Activated B cell treated with CpG ODN at 0.5 μM for 24 hours (primary cell): Measurements from ENCODE around the gene UGT2B17. TPM values are rescaled to one million over a fixed set of nuclear protein-coding genes. Genes with fewer than 3 reads are reported as not detected.
"Not testable (repeated sequence)": the region's sequence is repeated elsewhere in the genome, so short reads cannot be mapped to it uniquely, and the experiment has no call there.

Source experiments
- ATAC-seq: fragments of 200-7000 bp; cut with Tn5 transposase; one replicate; pipeline ENCODE4 v1.10.0; 2021; ENCODE audit warnings: low read depth, mild to moderate bottlenecking, moderate library complexity
- CTCF ChIA-PET: fragments of 350-600 bp; sonication (Branson Sonifier 250); formaldehyde crosslinking; loops from one replicate; lab custom pipeline; 2021; ENCODE audit warnings: antibody characterized with exemption; lab: Charles Lee
- POLR2A ChIA-PET: fragments of 350-600 bp; sonication (Branson Sonifier 250); formaldehyde crosslinking; loops from one replicate; lab custom pipeline; 2021; ENCODE audit warnings: antibody characterized with exemption; lab: Charles Lee
- DNase-seq: peaks from one replicate; pipeline ENCODE4 v3.0.0; 2022
- H3K27ac Mint-ChIP-seq: one replicate; pipeline ENCODE4 v1.8.0; 2020; ENCODE audit warnings: mixed read lengths
- H3K27me3 Mint-ChIP-seq: one replicate; pipeline ENCODE4 v1.8.0; 2021; ENCODE audit warnings: mixed read lengths
- H3K36me3 Mint-ChIP-seq: one replicate; pipeline ENCODE4 v1.8.0; 2021; ENCODE audit warnings: low read depth, mixed read lengths
- H3K4me1 Mint-ChIP-seq: one replicate; pipeline ENCODE4 v1.8.0; 2021; ENCODE audit warnings: mixed read lengths
- H3K4me3 Mint-ChIP-seq: one replicate; pipeline ENCODE4 v1.8.0; 2020; ENCODE audit warnings: mild to moderate bottlenecking, mixed read lengths
- H3K9me3 Mint-ChIP-seq: one replicate; pipeline ENCODE4 v1.8.0; 2020; ENCODE audit warnings: mixed read lengths
- CTCF ChIP-seq: fragments of 200-600 bp; IDR thresholded peaks from one replicate; pipeline ENCODE4 v1.8.0; 2022; ENCODE audit warnings: antibody characterized with exemption, mild to moderate bottlenecking
- intact Hi-C: fragments of 100-400 bp; cut with micrococcal nuclease; formaldehyde crosslinking; loops from one replicate; pipeline ENCODE4 v1.15.1; 2024
- total RNA-seq: library from RNA; stranded (reverse); gene quantifications from 2 replicates; pipeline ENCODE4 v1.2.3, GENCODE V29; 2022

The UGT2B17 gene
- total RNA-seq, 1 donor from 2014 or later = 2.8 TPM

DNA sequence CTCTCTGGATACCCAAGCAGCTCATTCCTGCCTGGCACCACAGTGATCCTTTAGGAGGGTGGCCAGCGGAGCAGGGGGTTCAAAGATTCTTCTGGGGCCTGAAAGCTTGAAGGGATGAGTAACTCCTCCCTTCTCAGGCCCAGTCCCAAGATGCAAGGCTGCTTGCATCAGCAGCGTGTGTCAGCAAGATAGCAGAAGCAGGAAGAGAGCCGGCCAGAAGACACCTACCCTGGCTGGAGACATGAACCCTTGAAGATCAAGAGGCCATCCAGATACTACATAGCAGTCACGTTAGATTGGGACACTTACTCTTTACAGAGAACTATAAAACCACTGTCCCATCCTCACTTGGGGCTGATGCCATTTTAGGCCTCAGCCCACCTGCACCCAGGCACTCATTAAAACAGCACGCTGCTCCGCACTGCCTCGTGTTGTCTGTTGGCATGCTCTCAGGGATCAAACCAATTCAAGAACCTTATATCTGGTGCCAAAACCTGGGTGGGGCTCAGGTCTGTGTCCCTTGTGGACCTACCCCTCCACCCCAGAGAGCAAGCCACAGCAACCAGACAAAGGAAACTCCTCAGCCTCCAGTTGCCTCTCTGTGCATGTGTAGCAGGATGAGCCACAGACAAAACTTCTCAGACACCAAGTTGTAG lies 6.5 kb downstream of the UGT2B17 start:
- ATAC-seq (peak; percentile 42), DNase-seq (no peak)
- Mint-ChIP-seq H3K4me3 (no peak overlapping the region), H3K27me3 (no peaks in the 10 kb centered on the region), H3K9me3 (no peaks in the 10 kb centered on the region), H3K4me1 (peaks cover 32% of the 10 kb centered on the region), H3K27ac (peak overlapping the region; percentile 68), H3K36me3 (no peaks in the 10 kb centered on the region)
- TF ChIP-seq CTCF = no peak
- POLR2A ChIA-PET = interaction anchor here (0.6 kb wide), 1 partner anchor 8 kb away, joined by 5 read pairs; no protein-coding TSS in a partner anchor
- CTCF ChIA-PET = no interaction called here
- intact Hi-C loops = no loop called here

GRCh38 chr4:68569036-68569435 lies 7.1 kb downstream of the UGT2B17 start:
- intact Hi-C loops, DNase-seq, H3K36me3 Mint-ChIP-seq, H3K9me3 Mint-ChIP-seq, POLR2A ChIA-PET, ATAC-seq, H3K4me3 Mint-ChIP-seq, H3K27me3 Mint-ChIP-seq, CTCF ChIA-PET: not testable (repeated sequence)
- H3K4me1 Mint-ChIP-seq = peaks cover 32% of the 10 kb centered on the region
- peak overlapping the region; percentile 68 for H3K27ac Mint-ChIP-seq

DNA sequence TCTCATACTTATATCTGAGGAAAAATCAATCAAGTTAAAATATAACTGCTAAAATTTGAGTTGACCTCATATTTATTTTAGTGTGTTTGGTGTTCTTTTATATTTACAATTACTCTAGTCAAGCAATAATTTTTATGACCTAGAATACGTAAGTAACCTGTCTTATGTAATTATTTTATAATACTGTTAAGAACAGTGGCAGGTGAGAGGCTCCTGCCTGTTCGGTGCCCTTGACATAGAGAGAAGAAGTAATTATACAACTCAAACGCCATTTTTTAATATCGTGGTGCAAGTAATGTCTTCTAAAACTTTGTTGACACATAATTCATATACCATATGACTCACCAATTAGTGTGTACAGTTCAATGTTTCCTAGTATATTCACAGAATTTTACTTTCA lies 7.6 kb downstream of the UGT2B17 start:
- ATAC-seq, H3K9me3 Mint-ChIP-seq, CTCF ChIA-PET, intact Hi-C loops, H3K27me3 Mint-ChIP-seq, H3K27ac Mint-ChIP-seq, POLR2A ChIA-PET, H3K36me3 Mint-ChIP-seq, H3K4me3 Mint-ChIP-seq, DNase-seq: not testable (repeated sequence)
- peaks cover 29% of the 10 kb centered on the region for H3K4me1 Mint-ChIP-seq

- H3K36me3 Mint-ChIP-seq, H3K27me3 Mint-ChIP-seq, DNase-seq, H3K27ac Mint-ChIP-seq, H3K4me3 Mint-ChIP-seq, CTCF ChIA-PET, intact Hi-C loops, POLR2A ChIA-PET, H3K9me3 Mint-ChIP-seq: not testable (repeated sequence)
- H3K4me1 Mint-ChIP-seq = peaks cover 18% of the 10 kb centered on the region
- ATAC-seq = peak; percentile 25
Measured at GRCh38 chr4:68566364-68566763, 9.8 kb downstream of the UGT2B17 start.

DNA sequence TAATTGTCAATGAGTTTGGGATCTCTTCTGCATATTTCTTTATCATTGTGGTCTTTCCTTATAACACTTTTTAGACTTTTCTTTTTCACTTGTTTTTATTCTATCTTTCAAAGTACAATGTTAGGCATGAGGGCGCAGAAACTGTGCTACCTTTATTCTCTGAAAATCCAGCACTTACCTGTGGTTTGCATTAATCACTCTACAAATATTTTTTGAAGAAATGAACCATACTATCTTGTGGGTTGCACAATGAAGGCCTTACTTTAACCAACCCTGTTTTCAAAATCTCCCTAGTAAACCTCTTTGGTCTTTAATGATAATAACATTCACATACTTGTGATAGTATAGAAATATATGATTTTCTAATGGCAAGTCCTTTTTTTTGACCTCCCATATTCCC lies 11.0 kb downstream of the UGT2B17 start:
- CTCF ChIA-PET, H3K27ac Mint-ChIP-seq, H3K4me3 Mint-ChIP-seq, POLR2A ChIA-PET, intact Hi-C loops, H3K9me3 Mint-ChIP-seq, H3K27me3 Mint-ChIP-seq, H3K4me1 Mint-ChIP-seq, ATAC-seq, DNase-seq, H3K36me3 Mint-ChIP-seq: not testable (repeated sequence)

DNA sequence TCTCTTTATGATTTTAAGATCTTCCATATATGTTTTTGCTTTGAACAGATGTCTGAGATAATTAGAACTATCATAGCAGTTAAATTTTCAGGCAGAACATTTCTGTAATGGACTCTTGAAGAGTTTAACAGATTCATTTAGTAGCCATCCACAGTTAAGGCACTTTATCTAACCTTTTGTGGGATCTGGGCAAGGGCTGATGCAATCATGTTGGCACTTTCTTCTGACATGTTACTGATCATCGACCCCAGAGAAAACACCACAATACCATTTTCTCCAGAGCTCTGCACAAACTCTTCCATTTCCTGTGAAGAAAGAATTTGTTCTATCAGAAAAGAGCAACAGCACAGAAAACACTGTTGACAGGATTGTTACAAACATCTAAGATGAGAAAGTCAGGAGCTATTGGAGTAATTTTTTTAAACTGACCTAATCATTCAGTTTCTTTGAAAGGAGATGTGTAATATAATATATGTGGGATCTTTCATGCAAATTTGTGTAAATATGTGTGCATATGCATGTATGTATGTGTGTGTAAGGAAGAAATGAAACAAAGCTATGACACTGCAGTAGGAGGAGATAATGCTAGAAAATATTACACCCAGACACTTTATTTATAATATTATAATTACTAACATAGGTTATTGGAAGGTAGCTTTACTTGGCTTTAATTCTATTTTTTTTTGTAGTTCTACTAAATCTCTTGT lies 15.6 kb downstream of the UGT2B17 start:
- POLR2A ChIA-PET = not testable (repeated sequence)

GRCh38 chr4:68553830-68554229 lies 22.3 kb downstream of the UGT2B17 start:
- H3K4me1 Mint-ChIP-seq, ATAC-seq, H3K36me3 Mint-ChIP-seq, CTCF ChIA-PET, H3K9me3 Mint-ChIP-seq, intact Hi-C loops, H3K27ac Mint-ChIP-seq, DNase-seq, H3K4me3 Mint-ChIP-seq, H3K27me3 Mint-ChIP-seq, POLR2A ChIA-PET: not testable (repeated sequence)

More for the DNA sequence above, 15.6 kb downstream of the UGT2B17 start:
- intact Hi-C loops, DNase-seq, H3K4me1 Mint-ChIP-seq, H3K27me3 Mint-ChIP-seq, ATAC-seq, H3K4me3 Mint-ChIP-seq, H3K36me3 Mint-ChIP-seq, CTCF ChIA-PET, H3K27ac Mint-ChIP-seq, H3K9me3 Mint-ChIP-seq: not testable (repeated sequence)

GRCh38 chr4:68552818-68553811 lies 23.0 kb downstream of the UGT2B17 start:
- H3K9me3 Mint-ChIP-seq, H3K4me1 Mint-ChIP-seq, ATAC-seq, DNase-seq, CTCF ChIA-PET, H3K27ac Mint-ChIP-seq, H3K4me3 Mint-ChIP-seq, intact Hi-C loops, H3K36me3 Mint-ChIP-seq, H3K27me3 Mint-ChIP-seq: not testable (repeated sequence)
- POLR2A ChIA-PET = interaction anchor here (0.7 kb wide), 1 partner anchor 26 kb away, joined by 4 read pairs; no protein-coding TSS in a partner anchor

DNA sequence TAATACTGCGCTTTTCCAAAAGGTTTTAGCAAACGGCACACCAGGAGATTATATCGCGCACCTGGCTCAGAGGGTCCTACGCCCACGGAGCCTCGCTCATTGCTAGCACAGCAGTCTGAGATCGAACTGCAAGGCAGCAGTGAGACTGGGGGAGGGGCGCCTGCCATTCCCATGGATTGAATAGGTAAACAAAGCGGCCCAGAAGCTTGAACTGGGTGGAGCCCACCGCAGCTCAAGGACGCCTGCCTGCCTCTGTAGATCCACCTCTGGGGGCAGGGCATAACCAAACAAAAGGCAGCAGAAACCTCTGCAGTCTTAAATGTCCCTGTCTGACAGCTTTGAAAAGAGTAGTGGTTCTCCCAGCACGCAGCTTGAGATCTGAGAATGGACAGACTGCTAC lies 33.4 kb downstream of the UGT2B17 start:
- intact Hi-C loops, H3K4me1 Mint-ChIP-seq, CTCF ChIA-PET, H3K4me3 Mint-ChIP-seq, DNase-seq, H3K27me3 Mint-ChIP-seq, ATAC-seq, H3K27ac Mint-ChIP-seq, H3K36me3 Mint-ChIP-seq, H3K9me3 Mint-ChIP-seq: not testable (repeated sequence)
- POLR2A ChIA-PET = interaction anchor here (0.6 kb wide), 1 partner anchor 13 kb away, joined by 4 read pairs; no protein-coding TSS in a partner anchor
